Breast epithelium (tissue), 3 donors: ENCODE data around the gene CACNA1E.

ENCODE experiments used
- POLR2A ChIP-seq: fragments of 450-650 bp; IDR thresholded peaks from one replicate; pipeline ENCODE4 v1.6.1; 2016; ENCODE audit warnings: antibody characterized with exemption, mild to moderate bottlenecking, moderate library complexity
- POLR2AphosphoS5 ChIP-seq, 3 donors: sonication (generic); formaldehyde crosslinking; IDR thresholded peaks; one replicate each; pipeline ENCODE4 v1.6.1; 2017; ENCODE audit warnings: antibody characterized with exemption in 3 of 3
- TF ChIP-seq, protein P1 (sequence below), 3 donors: fragments of 450-650 bp; IDR thresholded peaks; one replicate each; pipeline ENCODE4 v1.5.1; 2016 to 2017; ENCODE audit warnings: antibody characterized with exemption in 3 of 3, mild to moderate bottlenecking in 3 of 3, moderate library complexity in 3 of 3

DNA sequence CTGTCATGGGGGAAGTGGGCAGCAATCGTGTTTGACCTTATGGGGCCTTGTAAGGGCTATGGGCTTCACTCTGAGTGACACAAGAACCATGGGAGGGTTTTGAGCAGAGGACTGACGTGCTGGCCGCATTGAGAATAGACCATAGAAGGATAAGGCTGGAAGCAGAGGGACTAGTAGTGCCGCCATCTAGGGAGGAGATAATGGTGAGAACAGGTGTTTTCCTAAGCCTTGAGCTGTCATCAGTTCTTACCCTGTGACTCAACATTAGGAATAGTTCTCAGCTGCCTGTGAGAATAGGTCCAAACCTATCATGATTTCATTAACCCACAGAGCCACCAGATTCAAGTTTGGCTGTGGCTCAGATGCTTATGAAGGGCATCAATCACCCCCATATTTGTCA lies 228.5 kb downstream of the CACNA1E start:
- TF ChIP-seq, protein P1, sequence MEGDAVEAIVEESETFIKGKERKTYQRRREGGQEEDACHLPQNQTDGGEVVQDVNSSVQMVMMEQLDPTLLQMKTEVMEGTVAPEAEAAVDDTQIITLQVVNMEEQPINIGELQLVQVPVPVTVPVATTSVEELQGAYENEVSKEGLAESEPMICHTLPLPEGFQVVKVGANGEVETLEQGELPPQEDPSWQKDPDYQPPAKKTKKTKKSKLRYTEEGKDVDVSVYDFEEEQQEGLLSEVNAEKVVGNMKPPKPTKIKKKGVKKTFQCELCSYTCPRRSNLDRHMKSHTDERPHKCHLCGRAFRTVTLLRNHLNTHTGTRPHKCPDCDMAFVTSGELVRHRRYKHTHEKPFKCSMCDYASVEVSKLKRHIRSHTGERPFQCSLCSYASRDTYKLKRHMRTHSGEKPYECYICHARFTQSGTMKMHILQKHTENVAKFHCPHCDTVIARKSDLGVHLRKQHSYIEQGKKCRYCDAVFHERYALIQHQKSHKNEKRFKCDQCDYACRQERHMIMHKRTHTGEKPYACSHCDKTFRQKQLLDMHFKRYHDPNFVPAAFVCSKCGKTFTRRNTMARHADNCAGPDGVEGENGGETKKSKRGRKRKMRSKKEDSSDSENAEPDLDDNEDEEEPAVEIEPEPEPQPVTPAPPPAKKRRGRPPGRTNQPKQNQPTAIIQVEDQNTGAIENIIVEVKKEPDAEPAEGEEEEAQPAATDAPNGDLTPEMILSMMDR (IDR thresholded peaks at IDR 0.05) = no peak
- TF ChIP-seq POLR2A (no peak), POLR2AphosphoS5 (IDR thresholded peaks at IDR 0.05) (no peak)
